Transverse colon (tissue), 4 donors: ENCODE results near the gene CRLF1. TPM values are rescaled to one million over a fixed set of nuclear protein-coding genes. Genes with fewer than 3 reads are reported as not detected.

ENCODE experiments used
- DNase-seq: peaks from one replicate; pipeline ENCODE4 v3.0.0-alpha.2; 2019
- H3K27ac ChIP-seq, 4 donors: fragments of 200-600 bp; sonication (generic); 2 replicates each; pipeline ENCODE4 v1.5.1; 2016 to 2018; ENCODE audit warnings: inconsistent platforms in 4 of 4
- H3K27me3 ChIP-seq: fragments of 200-600 bp; sonication (generic); 2 replicates; pipeline ENCODE4 v1.5.1; 2017; ENCODE audit warnings: inconsistent platforms
- H3K36me3 ChIP-seq, 4 donors: fragments of 200-600 bp; sonication (generic); 2 replicates each; pipeline ENCODE4 v1.5.1; 2017 to 2019; ENCODE audit warnings: inconsistent platforms in 4 of 4
- H3K4me1 ChIP-seq, 4 donors: fragments of 200-600 bp; sonication (generic); 2 replicates each; pipeline ENCODE4 v1.5.1; 2017 to 2020; ENCODE audit warnings: inconsistent platforms in 4 of 4
- H3K4me3 ChIP-seq, 4 donors: fragments of 200-600 bp; sonication (generic); 1 replicate in 1 of 4; 2 replicates in 3 of 4; pipeline versions ENCODE4 v1.5.1 to v1.6.1; 2017 to 2019; ENCODE audit warnings: inconsistent platforms in 4 of 4
- H3K9me3 ChIP-seq, 2 donors: fragments of 200-600 bp; sonication (generic); 2 replicates each; pipeline ENCODE4 v1.5.1; 2017 to 2019; ENCODE audit warnings: inconsistent platforms in 2 of 2
- CTCF ChIP-seq, 5 experiments: fragments of 200-600 bp in 3 of 5; fragments of 450-650 bp in 2 of 5; sonication (generic) in 3 of 5; IDR thresholded peaks; 1 replicate in 2 of 5; 2 replicates in 3 of 5; pipeline ENCODE4 v1.5.1; 2016 to 2017; ENCODE audit warnings: antibody characterized with exemption in 5 of 5, inconsistent platforms in 3 of 5, mild to moderate bottlenecking in 2 of 5, moderate library complexity in 1 of 5
- EP300 ChIP-seq: sonication (generic); formaldehyde crosslinking; IDR thresholded peaks from one replicate; pipeline ENCODE4 v1.6.1; 2017; ENCODE audit warnings: antibody characterized with exemption, low read depth
- POLR2A ChIP-seq: fragments of 450-650 bp; IDR thresholded peaks from one replicate; pipeline ENCODE4 v1.6.1; 2016; ENCODE audit warnings: antibody characterized with exemption, mild to moderate bottlenecking, moderate library complexity
- POLR2AphosphoS5 ChIP-seq, 3 donors: sonication (generic); formaldehyde crosslinking; IDR thresholded peaks; one replicate each; pipeline ENCODE4 v1.6.1; 2016; ENCODE audit warnings: antibody characterized with exemption in 3 of 3
- WGBS, 2 donors: methylation state at CpG; one replicate each; pipeline ENCODE4 v1.1.5; 2018; ENCODE audit warnings: low coverage in 1 of 2; 5-methylcytosine and 5-hydroxymethylcytosine counted together
- in situ Hi-C, 4 donors: fragments of 200-750 bp; cut with MboI; loops; one replicate each; pipeline versions ENCODE4 v1.15.0 to v1.15.1; 2017; ENCODE audit warnings: low sequenced_read_pairs in 3 of 4, low pct_ligation_motif_present in 1 of 4, low pct_unique_long_range_greater_than_20kb in 1 of 4
- intact Hi-C: fragments of 100-400 bp; cut with DNase I; formaldehyde crosslinking; loops from one replicate; pipeline ENCODE4 v1.15.1; 2023; ENCODE audit warnings: low total_unique reads
- total RNA-seq, 4 donors: library from RNA; depleted of rRNA; stranded (reverse); fragments of >200 nt; gene quantifications; one replicate each; pipeline ENCODE4 v1.1.0, GENCODE V29; 2016

The CRLF1 gene
- total RNA-seq, 4 donors from 2014 or later, result 1.1 to 21.0 (median 6.1) TPM

GRCh38 chr19:18610556-18611326 lies 4.1 kb upstream of the CRLF1 start:
- DNase-seq, result no peak
- no peak overlapping the region for H3K4me3 ChIP-seq
- no peak for TF ChIP-seq POLR2A
- no peak for TF ChIP-seq POLR2AphosphoS5 (IDR thresholded peaks at IDR 0.05)
- TF ChIP-seq CTCF (IDR thresholded peaks at IDR 0.05), result no peak
- TF ChIP-seq EP300, result no peak
- H3K27me3 ChIP-seq, result peaks cover 96% of the 10 kb centered on the region
- H3K27ac ChIP-seq, result no peak overlapping the region
- no peaks in the 10 kb centered on the region for H3K36me3 ChIP-seq
- in situ Hi-C loops (loop anchor here in 1 of 4 donors (25.0 kb wide), 1 partner anchor 202 kb away; no protein-coding TSS in a partner anchor), intact Hi-C loops (no loop called here)
- 5% methylated on average over 35 of the region's 45 CpGs; no CpG with 5 or more reads in 1 of the 2 donors for WGBS, 2 donors
- no peaks in the 10 kb centered on the region for H3K9me3 ChIP-seq
- H3K4me1 ChIP-seq, result peaks cover 13 to 46% (median 38%) of the 10 kb centered on the region in 4 donors

GRCh38 chr19:18610245-18610555 lies 3.6 kb upstream of the CRLF1 start:
- H3K9me3 ChIP-seq, result no peaks in the 10 kb centered on the region
- peaks cover 13 to 46% (median 38%) of the 10 kb centered on the region in 4 donors for H3K4me1 ChIP-seq
- 27% methylated on average over 3 of the region's 3 CpGs; no CpG with 5 or more reads in 1 of the 2 donors for WGBS, 2 donors
- peaks cover 96% of the 10 kb centered on the region for H3K27me3 ChIP-seq
- H3K27ac ChIP-seq, result no peak overlapping the region
- no peak overlapping the region for H3K4me3 ChIP-seq
- intact Hi-C loops (no loop called here), in situ Hi-C loops (loop anchor here in 1 of 4 donors (25.0 kb wide), 1 partner anchor 202 kb away; no protein-coding TSS in a partner anchor)
- no peak for TF ChIP-seq POLR2AphosphoS5 (IDR thresholded peaks at IDR 0.05)
- no peak for TF ChIP-seq EP300
- TF ChIP-seq CTCF (IDR thresholded peaks at IDR 0.05), result no peak
- no peak for TF ChIP-seq POLR2A
- no peaks in the 10 kb centered on the region for H3K36me3 ChIP-seq
- no peak for DNase-seq

DNA sequence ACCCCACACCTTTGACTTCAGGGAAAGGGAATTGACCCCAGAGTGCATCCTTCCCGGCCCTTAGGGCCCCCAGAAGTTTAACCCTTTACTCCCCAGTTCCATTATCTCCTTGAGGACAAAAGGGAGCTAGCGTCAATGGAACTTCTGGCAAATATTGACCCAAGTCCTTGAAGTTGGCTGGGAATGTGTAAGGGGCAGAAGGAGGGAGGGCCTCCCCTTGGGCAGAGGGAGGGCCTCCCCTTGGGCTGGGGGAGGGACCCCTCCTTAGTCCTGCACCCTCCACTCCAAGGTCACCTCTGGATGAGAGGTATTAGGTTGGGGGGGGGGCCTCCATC lies 3.1 kb upstream of the CRLF1 start:
- Histone ChIP-seq H3K9me3 (no peaks in the 10 kb centered on the region), H3K4me3 (no peak overlapping the region), H3K27me3 (peaks cover 96% of the 10 kb centered on the region), H3K4me1 (peaks cover 13 to 46% (median 38%) of the 10 kb centered on the region in 4 donors), H3K36me3 (no peaks in the 10 kb centered on the region), H3K27ac (no peak overlapping the region)
- no peak for TF ChIP-seq POLR2AphosphoS5 (IDR thresholded peaks at IDR 0.05)
- TF ChIP-seq EP300, result no peak
- TF ChIP-seq CTCF (IDR thresholded peaks at IDR 0.05), result no peak
- no peak for TF ChIP-seq POLR2A
- WGBS, 2 donors, result 38% methylated on average over 2 of the region's 2 CpGs; no CpG with 5 or more reads in 1 of the 2 donors
- DNase-seq, result no peak
- intact Hi-C loops, result no loop called here
- in situ Hi-C loops, result loop anchor here in 1 of 4 donors (25.0 kb wide), 1 partner anchor 203 kb away; no protein-coding TSS in a partner anchor

DNA sequence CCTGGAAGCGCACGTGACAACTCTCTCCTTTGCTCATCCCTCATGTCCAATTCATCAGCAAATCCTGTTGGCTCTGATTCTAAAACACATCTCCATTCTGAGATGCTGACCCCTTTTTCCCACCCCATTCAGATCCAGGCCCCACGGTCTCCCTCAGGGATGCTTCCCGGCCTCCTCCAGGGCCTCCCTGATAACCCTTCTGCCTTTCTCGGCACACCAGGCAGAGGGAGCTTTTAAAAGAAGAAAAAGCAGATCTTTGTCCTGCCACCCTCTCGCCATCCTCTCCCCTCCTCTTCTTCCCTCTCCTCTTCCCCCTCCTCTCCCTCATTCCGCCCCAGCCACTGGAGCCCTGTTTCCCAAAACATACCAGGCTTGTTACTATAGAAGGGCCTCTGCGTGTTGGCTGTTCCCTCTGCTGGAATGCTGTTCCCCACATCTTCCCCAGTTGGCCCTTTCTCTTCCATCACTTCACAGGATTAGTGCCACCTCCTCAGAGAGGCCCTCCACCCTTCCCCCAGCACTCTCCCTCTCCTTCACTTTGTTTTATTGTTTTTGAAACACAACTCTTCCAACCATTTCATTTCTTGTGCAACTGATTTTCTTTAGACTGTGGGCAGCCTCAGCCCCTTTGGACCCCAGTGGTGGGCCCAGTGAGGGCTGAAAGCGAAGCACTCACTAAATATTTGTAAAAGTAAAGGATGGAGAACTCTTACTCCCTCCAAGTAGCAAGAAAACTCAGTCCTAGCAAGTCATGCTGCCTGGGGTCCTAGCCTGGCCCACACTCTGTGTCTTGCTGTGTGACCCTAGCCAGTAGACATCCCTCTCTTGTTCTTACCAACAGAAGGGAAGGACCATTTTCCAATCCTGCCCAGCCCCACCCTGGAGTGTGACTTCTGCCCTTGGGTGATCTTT lies 2.5 kb upstream of the CRLF1 start:
- H3K4me1 ChIP-seq, result peaks cover 13 to 46% (median 38%) of the 10 kb centered on the region in 4 donors
- no peak overlapping the region for H3K4me3 ChIP-seq
- DNase-seq, result no peak
- no peak overlapping the region for H3K27ac ChIP-seq
- no peaks in the 10 kb centered on the region for H3K9me3 ChIP-seq
- in situ Hi-C loops, result loop anchor here in 1 of 4 donors (25.0 kb wide), 1 partner anchor 203 kb away; no protein-coding TSS in a partner anchor
- peaks cover 96% of the 10 kb centered on the region for H3K27me3 ChIP-seq
- 39 to 52% methylated on average over 5 to 9 of the region's 9 CpGs for WGBS, 2 donors
- TF ChIP-seq CTCF (IDR thresholded peaks at IDR 0.05), result no peak
- no peak for TF ChIP-seq POLR2AphosphoS5 (IDR thresholded peaks at IDR 0.05)
- no peak for TF ChIP-seq POLR2A
- no peak for TF ChIP-seq EP300
- intact Hi-C loops, result no loop called here
- H3K36me3 ChIP-seq, result no peaks in the 10 kb centered on the region
